GM23338 (cell line): ENCODE results near the gene GPR142. TPM values are rescaled to one million over a fixed set of nuclear protein-coding genes. Genes with fewer than 3 reads are reported as not detected.

ENCODE experiments used
- ATAC-seq: fragments of 200-7000 bp; cut with Tn5 transposase; 3 replicates; pipeline ENCODE4 v1.9.1; 2020
- DNase-seq: peaks from one replicate; pipeline ENCODE4 v3.0.0-alpha.2; 2015; ENCODE audit warnings: low spot score
- H2AFZ ChIP-seq: fragments of 200-600 bp; sonication (generic); 2 replicates; pipeline ENCODE4 v1.8.0; 2016; ENCODE audit warnings: antibody characterized with exemption, mild to moderate bottlenecking, moderate library complexity
- H3F3A ChIP-seq: fragments of 200-600 bp; sonication (generic); replicated peaks from 2 replicates; pipeline ENCODE4 v1.8.0; 2017; ENCODE audit warnings: antibody characterized with exemption, mixed run types, low read depth
- H3K27ac ChIP-seq: fragments of 200-600 bp; sonication (generic); 2 replicates; pipeline ENCODE4 v1.6.1; 2016; ENCODE audit warnings: low read depth
- H3K27me3 ChIP-seq: fragments of 200-600 bp; sonication (generic); 2 replicates; pipeline ENCODE4 v1.8.0; 2016; ENCODE audit warnings: mild to moderate bottlenecking, mixed run types, moderate library complexity; ENCODE audit not compliant: insufficient read depth
- H3K36me3 ChIP-seq: fragments of 200-600 bp; sonication (generic); 2 replicates; pipeline ENCODE4 v1.8.0; 2016; ENCODE audit warnings: mild to moderate bottlenecking; ENCODE audit not compliant: insufficient read depth
- H3K4me1 ChIP-seq: fragments of 200-600 bp; sonication (generic); 2 replicates; pipeline ENCODE4 v1.8.0; 2016; ENCODE audit warnings: mild to moderate bottlenecking, moderate library complexity; ENCODE audit not compliant: insufficient read depth
- H3K4me2 ChIP-seq: fragments of 200-600 bp; sonication (generic); 2 replicates; pipeline ENCODE4 v1.7.1; 2017; ENCODE audit warnings: mixed run types
- H3K4me3 ChIP-seq: fragments of 200-600 bp; sonication (generic); 2 replicates; pipeline ENCODE4 v1.6.1; 2016; ENCODE audit warnings: mixed run types
- H3K79me2 ChIP-seq: fragments of 200-600 bp; sonication (generic); replicated peaks from 2 replicates; pipeline ENCODE4 v1.8.0; 2017; ENCODE audit warnings: mild to moderate bottlenecking; ENCODE audit not compliant: insufficient read depth
- H3K9me2 ChIP-seq: fragments of 200-600 bp; sonication (generic); 2 replicates; pipeline ENCODE4 v1.8.0; 2017; ENCODE audit not compliant: insufficient read depth
- H4K20me1 ChIP-seq: fragments of 200-600 bp; sonication (generic); replicated peaks from 2 replicates; pipeline ENCODE4 v1.8.0; 2017; ENCODE audit warnings: mild to moderate bottlenecking; ENCODE audit not compliant: insufficient read depth
- H3K27ac Mint-ChIP-seq: 2 replicates; pipeline ENCODE4 v1.8.0; 2020; ENCODE audit warnings: inconsistent platforms, mild to moderate bottlenecking, moderate library complexity, mixed read lengths
- H3K27me3 Mint-ChIP-seq: 3 replicates; pipeline ENCODE4 v1.8.0; 2022; ENCODE audit warnings: low read depth, mild to moderate bottlenecking, moderate library complexity, mixed read lengths, inconsistent platforms; ENCODE audit not compliant: insufficient read depth, poor library complexity
- H3K36me3 Mint-ChIP-seq: 3 replicates; pipeline ENCODE4 v1.8.0; 2021; ENCODE audit warnings: low read depth, mild to moderate bottlenecking, inconsistent platforms, moderate library complexity, mixed read lengths
- H3K4me1 Mint-ChIP-seq: 3 replicates; pipeline ENCODE4 v1.8.0; 2020; ENCODE audit warnings: mild to moderate bottlenecking, inconsistent platforms, mixed read lengths
- H3K4me3 Mint-ChIP-seq: 3 replicates; pipeline ENCODE4 v1.8.0; 2021; ENCODE audit warnings: moderate library complexity, mild to moderate bottlenecking, inconsistent platforms, mixed read lengths
- H3K9me3 Mint-ChIP-seq: 3 replicates; pipeline ENCODE4 v1.8.0; 2020; ENCODE audit warnings: moderate library complexity, mild to moderate bottlenecking, inconsistent platforms, mixed read lengths
- JUNB ChIP-seq: IDR thresholded peaks from one replicate; pipeline ENCODE4 v1.6.1; 2016; ENCODE audit warnings: antibody characterized with exemption; ENCODE audit not compliant: unreplicated experiment
- ZNF114 ChIP-seq: fragments of 250-450 bp; sonication (Bioruptor Pico); IDR thresholded peaks from 2 replicates; pipeline ENCODE4 v1.5.0; 2020; ENCODE audit warnings: mild to moderate bottlenecking, moderate library complexity
- ZNF331 ChIP-seq: fragments of 250-450 bp; sonication (Bioruptor Pico); IDR thresholded peaks from 2 replicates; pipeline ENCODE4 v1.5.0; 2020; ENCODE audit warnings: low read depth, mild to moderate bottlenecking, moderate library complexity
- polyA plus RNA-seq: library from polyadenylated mRNA; unstranded; fragments of >200 nt; fragmentation: Nextera tagmentation; extraction: Ambion mirVana; gene quantifications from 2 replicates; pipeline ENCODE4 v1.2.1, GENCODE V29; 2016
- total RNA-seq: library from RNA; depleted of rRNA; stranded (reverse); fragments of >200 nt; shearing (Covaris generic); gene quantifications from 2 replicates; pipeline ENCODE4 v1.2.3, GENCODE V29; 2014
- TF ChIP-seq, protein P1 (sequence below): IDR thresholded peaks from 2 replicates; pipeline ENCODE4 v1.6.1; 2016; ENCODE audit warnings: antibody characterized with exemption
- TF ChIP-seq, protein P2 (sequence below): IDR thresholded peaks from one replicate; pipeline ENCODE4 v1.6.1; 2018; ENCODE audit warnings: antibody characterized with exemption; ENCODE audit not compliant: unreplicated experiment
- TF ChIP-seq, protein P3 (sequence below): fragments of 250-450 bp; sonication (Bioruptor Pico); IDR thresholded peaks from 2 replicates; pipeline ENCODE4 v1.5.0; 2020; ENCODE audit warnings: mild to moderate bottlenecking, moderate library complexity
- TF ChIP-seq, protein P4 (sequence below), 2 experiments: fragments of 200-600 bp in 1 of 2; sonication (generic) in 1 of 2; conservative IDR thresholded peaks; 2 replicates each; pipeline versions ENCODE4 v1.5.1 to v1.6.1; 2016 to 2017; ENCODE audit warnings: antibody characterized with exemption in 2 of 2, low read depth in 2 of 2, mild to moderate bottlenecking in 2 of 2, moderate library complexity in 1 of 2

Gene GPR142
- total and polyA plus RNA-seq, 2 experiments from 2014 or later, result not detected

DNA sequence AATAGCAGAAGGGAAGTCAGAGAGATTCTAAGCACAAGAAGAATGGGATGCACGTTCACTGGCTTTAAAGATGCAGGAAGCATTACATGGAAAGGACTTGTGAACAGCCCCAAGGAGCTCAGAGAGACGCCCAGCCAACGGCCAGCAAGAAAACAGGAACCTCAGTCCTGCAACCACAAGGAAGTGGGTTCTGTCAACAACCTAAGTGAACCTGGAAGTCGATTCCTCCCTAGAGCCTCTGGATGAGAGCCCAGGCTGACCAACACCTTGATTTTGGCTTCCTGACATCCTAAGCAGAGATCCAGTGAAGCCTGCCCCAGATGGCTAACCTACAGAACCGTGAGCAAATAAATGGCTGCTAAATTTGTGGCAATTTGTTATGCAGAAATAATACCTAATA is 24.5 kb downstream of the GPR142 start:
- Mint-ChIP-seq H3K4me3 (no peak overlapping the region), H3K36me3 (no peaks in the 10 kb centered on the region), H3K4me1 (peaks cover 36% of the 10 kb centered on the region), H3K9me3 (peaks cover 4% of the 10 kb centered on the region; the same call in 2 of the 3 replicates), H3K27me3 (peaks cover 12% of the 10 kb centered on the region), H3K27ac (no peak overlapping the region)
- Histone ChIP-seq H3K27ac (no peak overlapping the region), H3K4me1 (peaks cover 12% of the 10 kb centered on the region), H3K79me2 (no peaks in the 10 kb centered on the region), H3K4me3 (no peak overlapping the region), H4K20me1 (no peaks in the 10 kb centered on the region), H3K27me3 (no peaks in the 10 kb centered on the region), H3F3A (no peaks in the 10 kb centered on the region), H2AFZ (no peak overlapping the region), H3K36me3 (no peaks in the 10 kb centered on the region), H3K4me2 (no peak overlapping the region), H3K9me2 (no peaks in the 10 kb centered on the region)
- ATAC-seq (no peak), DNase-seq (no peak)
- TF ChIP-seq ZNF114 (CRISPR knock-in tag), result no peak
- no peak for TF ChIP-seq JUNB
- TF ChIP-seq, protein P1, sequence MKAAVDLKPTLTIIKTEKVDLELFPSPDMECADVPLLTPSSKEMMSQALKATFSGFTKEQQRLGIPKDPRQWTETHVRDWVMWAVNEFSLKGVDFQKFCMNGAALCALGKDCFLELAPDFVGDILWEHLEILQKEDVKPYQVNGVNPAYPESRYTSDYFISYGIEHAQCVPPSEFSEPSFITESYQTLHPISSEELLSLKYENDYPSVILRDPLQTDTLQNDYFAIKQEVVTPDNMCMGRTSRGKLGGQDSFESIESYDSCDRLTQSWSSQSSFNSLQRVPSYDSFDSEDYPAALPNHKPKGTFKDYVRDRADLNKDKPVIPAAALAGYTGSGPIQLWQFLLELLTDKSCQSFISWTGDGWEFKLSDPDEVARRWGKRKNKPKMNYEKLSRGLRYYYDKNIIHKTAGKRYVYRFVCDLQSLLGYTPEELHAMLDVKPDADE, result no peak
- TF ChIP-seq ZNF331 (CRISPR knock-in tag), result no peak
- TF ChIP-seq, protein P2, sequence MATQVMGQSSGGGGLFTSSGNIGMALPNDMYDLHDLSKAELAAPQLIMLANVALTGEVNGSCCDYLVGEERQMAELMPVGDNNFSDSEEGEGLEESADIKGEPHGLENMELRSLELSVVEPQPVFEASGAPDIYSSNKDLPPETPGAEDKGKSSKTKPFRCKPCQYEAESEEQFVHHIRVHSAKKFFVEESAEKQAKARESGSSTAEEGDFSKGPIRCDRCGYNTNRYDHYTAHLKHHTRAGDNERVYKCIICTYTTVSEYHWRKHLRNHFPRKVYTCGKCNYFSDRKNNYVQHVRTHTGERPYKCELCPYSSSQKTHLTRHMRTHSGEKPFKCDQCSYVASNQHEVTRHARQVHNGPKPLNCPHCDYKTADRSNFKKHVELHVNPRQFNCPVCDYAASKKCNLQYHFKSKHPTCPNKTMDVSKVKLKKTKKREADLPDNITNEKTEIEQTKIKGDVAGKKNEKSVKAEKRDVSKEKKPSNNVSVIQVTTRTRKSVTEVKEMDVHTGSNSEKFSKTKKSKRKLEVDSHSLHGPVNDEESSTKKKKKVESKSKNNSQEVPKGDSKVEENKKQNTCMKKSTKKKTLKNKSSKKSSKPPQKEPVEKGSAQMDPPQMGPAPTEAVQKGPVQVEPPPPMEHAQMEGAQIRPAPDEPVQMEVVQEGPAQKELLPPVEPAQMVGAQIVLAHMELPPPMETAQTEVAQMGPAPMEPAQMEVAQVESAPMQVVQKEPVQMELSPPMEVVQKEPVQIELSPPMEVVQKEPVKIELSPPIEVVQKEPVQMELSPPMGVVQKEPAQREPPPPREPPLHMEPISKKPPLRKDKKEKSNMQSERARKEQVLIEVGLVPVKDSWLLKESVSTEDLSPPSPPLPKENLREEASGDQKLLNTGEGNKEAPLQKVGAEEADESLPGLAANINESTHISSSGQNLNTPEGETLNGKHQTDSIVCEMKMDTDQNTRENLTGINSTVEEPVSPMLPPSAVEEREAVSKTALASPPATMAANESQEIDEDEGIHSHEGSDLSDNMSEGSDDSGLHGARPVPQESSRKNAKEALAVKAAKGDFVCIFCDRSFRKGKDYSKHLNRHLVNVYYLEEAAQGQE, result no peak
- TF ChIP-seq, protein P3, sequence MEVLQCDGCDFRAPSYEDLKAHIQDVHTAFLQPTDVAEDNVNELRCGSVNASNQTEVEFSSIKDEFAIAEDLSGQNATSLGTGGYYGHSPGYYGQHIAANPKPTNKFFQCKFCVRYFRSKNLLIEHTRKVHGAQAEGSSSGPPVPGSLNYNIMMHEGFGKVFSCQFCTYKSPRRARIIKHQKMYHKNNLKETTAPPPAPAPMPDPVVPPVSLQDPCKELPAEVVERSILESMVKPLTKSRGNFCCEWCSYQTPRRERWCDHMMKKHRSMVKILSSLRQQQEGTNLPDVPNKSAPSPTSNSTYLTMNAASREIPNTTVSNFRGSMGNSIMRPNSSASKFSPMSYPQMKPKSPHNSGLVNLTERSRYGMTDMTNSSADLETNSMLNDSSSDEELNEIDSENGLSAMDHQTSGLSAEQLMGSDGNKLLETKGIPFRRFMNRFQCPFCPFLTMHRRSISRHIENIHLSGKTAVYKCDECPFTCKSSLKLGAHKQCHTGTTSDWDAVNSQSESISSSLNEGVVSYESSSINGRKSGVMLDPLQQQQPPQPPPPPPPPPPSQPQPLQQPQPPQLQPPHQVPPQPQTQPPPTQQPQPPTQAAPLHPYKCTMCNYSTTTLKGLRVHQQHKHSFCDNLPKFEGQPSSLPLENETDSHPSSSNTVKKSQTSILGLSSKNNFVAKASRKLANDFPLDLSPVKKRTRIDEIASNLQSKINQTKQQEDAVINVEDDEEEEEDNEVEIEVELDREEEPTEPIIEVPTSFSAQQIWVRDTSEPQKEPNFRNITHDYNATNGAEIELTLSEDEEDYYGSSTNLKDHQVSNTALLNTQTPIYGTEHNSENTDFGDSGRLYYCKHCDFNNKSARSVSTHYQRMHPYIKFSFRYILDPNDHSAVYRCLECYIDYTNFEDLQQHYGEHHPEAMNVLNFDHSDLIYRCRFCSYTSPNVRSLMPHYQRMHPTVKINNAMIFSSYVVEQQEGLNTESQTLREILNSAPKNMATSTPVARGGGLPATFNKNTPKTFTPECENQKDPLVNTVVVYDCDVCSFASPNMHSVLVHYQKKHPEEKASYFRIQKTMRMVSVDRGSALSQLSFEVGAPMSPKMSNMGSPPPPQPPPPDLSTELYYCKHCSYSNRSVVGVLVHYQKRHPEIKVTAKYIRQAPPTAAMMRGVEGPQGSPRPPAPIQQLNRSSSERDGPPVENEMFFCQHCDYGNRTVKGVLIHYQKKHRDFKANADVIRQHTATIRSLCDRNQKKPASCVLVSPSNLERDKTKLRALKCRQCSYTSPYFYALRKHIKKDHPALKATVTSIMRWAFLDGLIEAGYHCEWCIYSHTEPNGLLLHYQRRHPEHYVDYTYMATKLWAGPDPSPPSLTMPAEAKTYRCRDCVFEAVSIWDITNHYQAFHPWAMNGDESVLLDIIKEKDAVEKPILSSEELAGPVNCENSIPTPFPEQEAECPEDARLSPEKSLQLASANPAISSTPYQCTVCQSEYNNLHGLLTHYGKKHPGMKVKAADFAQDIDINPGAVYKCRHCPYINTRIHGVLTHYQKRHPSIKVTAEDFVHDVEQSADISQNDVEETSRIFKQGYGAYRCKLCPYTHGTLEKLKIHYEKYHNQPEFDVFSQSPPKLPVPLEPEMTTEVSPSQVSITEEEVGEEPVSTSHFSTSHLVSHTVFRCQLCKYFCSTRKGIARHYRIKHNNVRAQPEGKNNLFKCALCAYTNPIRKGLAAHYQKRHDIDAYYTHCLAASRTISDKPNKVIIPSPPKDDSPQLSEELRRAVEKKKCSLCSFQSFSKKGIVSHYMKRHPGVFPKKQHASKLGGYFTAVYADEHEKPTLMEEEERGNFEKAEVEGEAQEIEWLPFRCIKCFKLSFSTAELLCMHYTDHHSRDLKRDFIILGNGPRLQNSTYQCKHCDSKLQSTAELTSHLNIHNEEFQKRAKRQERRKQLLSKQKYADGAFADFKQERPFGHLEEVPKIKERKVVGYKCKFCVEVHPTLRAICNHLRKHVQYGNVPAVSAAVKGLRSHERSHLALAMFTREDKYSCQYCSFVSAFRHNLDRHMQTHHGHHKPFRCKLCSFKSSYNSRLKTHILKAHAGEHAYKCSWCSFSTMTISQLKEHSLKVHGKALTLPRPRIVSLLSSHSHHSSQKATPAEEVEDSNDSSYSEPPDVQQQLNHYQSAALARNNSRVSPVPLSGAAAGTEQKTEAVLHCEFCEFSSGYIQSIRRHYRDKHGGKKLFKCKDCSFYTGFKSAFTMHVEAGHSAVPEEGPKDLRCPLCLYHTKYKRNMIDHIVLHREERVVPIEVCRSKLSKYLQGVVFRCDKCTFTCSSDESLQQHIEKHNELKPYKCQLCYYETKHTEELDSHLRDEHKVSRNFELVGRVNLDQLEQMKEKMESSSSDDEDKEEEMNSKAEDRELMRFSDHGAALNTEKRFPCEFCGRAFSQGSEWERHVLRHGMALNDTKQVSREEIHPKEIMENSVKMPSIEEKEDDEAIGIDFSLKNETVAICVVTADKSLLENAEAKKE, result no peak
- TF ChIP-seq, protein P4, sequence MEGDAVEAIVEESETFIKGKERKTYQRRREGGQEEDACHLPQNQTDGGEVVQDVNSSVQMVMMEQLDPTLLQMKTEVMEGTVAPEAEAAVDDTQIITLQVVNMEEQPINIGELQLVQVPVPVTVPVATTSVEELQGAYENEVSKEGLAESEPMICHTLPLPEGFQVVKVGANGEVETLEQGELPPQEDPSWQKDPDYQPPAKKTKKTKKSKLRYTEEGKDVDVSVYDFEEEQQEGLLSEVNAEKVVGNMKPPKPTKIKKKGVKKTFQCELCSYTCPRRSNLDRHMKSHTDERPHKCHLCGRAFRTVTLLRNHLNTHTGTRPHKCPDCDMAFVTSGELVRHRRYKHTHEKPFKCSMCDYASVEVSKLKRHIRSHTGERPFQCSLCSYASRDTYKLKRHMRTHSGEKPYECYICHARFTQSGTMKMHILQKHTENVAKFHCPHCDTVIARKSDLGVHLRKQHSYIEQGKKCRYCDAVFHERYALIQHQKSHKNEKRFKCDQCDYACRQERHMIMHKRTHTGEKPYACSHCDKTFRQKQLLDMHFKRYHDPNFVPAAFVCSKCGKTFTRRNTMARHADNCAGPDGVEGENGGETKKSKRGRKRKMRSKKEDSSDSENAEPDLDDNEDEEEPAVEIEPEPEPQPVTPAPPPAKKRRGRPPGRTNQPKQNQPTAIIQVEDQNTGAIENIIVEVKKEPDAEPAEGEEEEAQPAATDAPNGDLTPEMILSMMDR (conservative IDR thresholded peaks at IDR 0.05; ENCODE audit: low read depth in 2 of 2), result no peak
